HL-60 (cell line): ENCODE measurements around the gene COL16A1.

Experiments
- CTCF ChIP-seq: IDR thresholded peaks from one replicate; pipeline ENCODE4 v1.5.1; 2011; ENCODE audit warnings: low read length, control low read depth, inconsistent platforms; ENCODE audit not compliant: insufficient read depth
- GABPA ChIP-seq: IDR thresholded peaks from 2 replicates; pipeline ENCODE4 v1.6.1; 2012; ENCODE audit warnings: low read depth
- POLR2AphosphoS5 ChIP-seq: IDR thresholded peaks from 2 replicates; pipeline ENCODE4 v1.6.1; 2012; ENCODE audit warnings: low read depth
- REST ChIP-seq: IDR thresholded peaks from 2 replicates; pipeline ENCODE4 v1.6.1; 2012; ENCODE audit warnings: low read depth; ENCODE audit not compliant: insufficient replicate concordance
- SPI1 ChIP-seq: IDR thresholded peaks from 2 replicates; pipeline ENCODE4 v1.6.1; 2012; ENCODE audit warnings: low read depth, mild to moderate bottlenecking, borderline replicate concordance

GRCh38 chr1:31633117-31633516 lies 70.7 kb downstream of the COL16A1 start:
- TF ChIP-seq POLR2AphosphoS5 (no peak), CTCF (peak; percentile 52), REST (no peak), GABPA (no peak), SPI1 (no peak)
